Testis (tissue), 2 donors: ENCODE results near the gene PRKCZ.

Source experiments
- POLR2A ChIP-seq: fragments of 450-650 bp; IDR thresholded peaks from one replicate; pipeline ENCODE4 v1.6.1; 2017; ENCODE audit warnings: antibody characterized with exemption, mild to moderate bottlenecking, moderate library complexity
- TF ChIP-seq, protein P1 (sequence below), 3 experiments: fragments of 450-650 bp in 2 of 3; fragments of 200-600 bp in 1 of 3; sonication (generic) in 1 of 3; IDR thresholded peaks; one replicate each; pipeline ENCODE4 v1.5.1; 2016 to 2019; ENCODE audit warnings: antibody characterized with exemption in 3 of 3, mild to moderate bottlenecking in 2 of 3, moderate library complexity in 1 of 3

DNA sequence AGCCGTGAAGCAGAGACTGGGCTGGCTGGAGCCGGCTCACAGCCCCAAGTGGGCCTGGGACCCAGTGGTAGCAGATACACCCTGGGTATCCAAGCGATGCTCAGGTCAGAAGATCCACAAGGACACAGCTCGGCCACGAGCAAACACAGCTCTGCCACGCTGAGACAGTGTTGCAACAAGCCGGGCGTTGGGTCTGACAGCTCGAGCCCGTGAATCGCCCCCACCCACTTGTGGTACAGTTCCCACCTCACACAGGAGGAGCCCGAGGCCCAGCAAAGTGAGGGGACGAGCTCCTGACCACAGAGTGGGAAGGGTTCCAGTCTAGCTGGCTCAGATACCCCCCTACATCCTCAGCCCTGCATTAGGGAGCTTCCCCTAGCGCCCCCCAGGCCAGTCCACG, 8.9 kb upstream of the PRKCZ start:
- TF ChIP-seq, protein P1, sequence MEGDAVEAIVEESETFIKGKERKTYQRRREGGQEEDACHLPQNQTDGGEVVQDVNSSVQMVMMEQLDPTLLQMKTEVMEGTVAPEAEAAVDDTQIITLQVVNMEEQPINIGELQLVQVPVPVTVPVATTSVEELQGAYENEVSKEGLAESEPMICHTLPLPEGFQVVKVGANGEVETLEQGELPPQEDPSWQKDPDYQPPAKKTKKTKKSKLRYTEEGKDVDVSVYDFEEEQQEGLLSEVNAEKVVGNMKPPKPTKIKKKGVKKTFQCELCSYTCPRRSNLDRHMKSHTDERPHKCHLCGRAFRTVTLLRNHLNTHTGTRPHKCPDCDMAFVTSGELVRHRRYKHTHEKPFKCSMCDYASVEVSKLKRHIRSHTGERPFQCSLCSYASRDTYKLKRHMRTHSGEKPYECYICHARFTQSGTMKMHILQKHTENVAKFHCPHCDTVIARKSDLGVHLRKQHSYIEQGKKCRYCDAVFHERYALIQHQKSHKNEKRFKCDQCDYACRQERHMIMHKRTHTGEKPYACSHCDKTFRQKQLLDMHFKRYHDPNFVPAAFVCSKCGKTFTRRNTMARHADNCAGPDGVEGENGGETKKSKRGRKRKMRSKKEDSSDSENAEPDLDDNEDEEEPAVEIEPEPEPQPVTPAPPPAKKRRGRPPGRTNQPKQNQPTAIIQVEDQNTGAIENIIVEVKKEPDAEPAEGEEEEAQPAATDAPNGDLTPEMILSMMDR (IDR thresholded peaks at IDR 0.05), result no peak
- TF ChIP-seq POLR2A, result no peak
